NOMO-1 treated with dmso at 0.1 percent for 144 hours (cell line): ENCODE measurements around the gene CACNA1F.

Experiments
- DNase-seq: peaks from one replicate; lab custom pipeline; 2025; ENCODE audit not compliant: unreplicated experiment; lab: John Stamatoyannopoulos, UW

Gene CACNA1F

DNA sequence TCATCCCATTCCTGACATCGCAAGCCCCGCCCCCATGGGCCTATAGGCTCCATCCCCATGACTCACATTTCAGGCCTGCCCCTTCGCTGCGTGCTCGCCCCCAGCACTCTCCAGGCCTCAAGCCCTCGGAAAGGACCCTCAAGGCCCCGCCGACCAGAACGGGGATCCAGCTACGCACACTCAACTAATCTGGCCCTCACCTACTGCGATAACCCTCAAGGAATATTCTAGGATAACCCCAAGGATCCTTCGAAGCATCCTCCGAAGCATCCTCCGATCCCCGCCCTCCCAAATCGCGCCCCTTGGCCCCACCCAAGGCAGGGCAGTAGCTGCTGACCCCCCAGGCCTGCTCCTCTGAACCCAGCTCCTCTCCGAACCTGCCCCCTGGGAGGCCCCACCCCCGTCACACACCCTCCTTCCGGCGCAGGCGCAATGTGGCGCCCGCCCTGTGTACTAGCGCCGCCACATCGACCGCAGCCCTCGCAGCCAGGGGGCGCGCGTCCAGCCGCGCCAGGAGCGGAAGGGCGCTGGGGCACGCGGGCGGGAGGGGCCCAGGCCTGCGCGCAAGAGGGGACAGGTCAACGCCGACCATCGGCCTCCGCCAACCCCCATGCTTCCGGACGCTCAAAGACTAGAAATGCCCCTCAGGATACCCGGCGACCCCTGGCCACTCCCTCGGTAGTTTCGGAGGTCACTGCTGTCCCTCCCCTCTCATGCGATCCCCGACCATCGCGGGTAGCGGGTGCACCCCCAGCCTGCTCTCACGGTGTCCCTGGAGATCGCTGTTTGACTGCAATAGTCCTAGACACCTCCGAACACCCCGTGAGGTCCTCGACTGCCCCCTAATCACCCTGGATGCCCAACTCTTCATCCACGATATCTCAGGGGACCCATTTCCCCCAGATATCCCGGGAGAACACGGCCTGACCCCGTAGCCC, 77.0 kb downstream of the CACNA1F start:
- peak; percentile 72 for DNase-seq

- DNase-seq: peak; percentile 80
These were observed 77.8 kb downstream of the CACNA1F start for GRCh38 chrX:49155243-49155899.
